WTC11 (cell line): ENCODE data around the gene NTRK2. TPM values are rescaled to one million over a fixed set of nuclear protein-coding genes. Genes with fewer than 3 reads are reported as not detected.

Source experiments
- ATAC-seq: fragments of 200-7000 bp; cut with Tn5 transposase; 2 replicates; pipeline ENCODE4 v1.10.0; 2021; ENCODE audit warnings: mild to moderate bottlenecking, moderate library complexity
- CTCF ChIA-PET: fragments of 300-600 bp; sonication (Branson Sonifier 250); formaldehyde crosslinking; loops from one replicate; lab custom pipeline; 2021; ENCODE audit warnings: antibody characterized with exemption; lab: Charles Lee
- POLR2A ChIA-PET: fragments of 350-600 bp; sonication (Branson Sonifier 250); formaldehyde crosslinking; loops from one replicate; lab custom pipeline; 2021; ENCODE audit warnings: antibody characterized with exemption; lab: Charles Lee
- DNase-seq: peaks from one replicate; pipeline ENCODE4 v3.0.0; 2021; ENCODE audit warnings: low spot score
- H3K27ac Mint-ChIP-seq: 2 replicates; pipeline ENCODE4 v1.8.0; 2021; ENCODE audit warnings: mixed read lengths
- H3K27me3 Mint-ChIP-seq: 2 replicates; pipeline ENCODE4 v1.8.0; 2021; ENCODE audit warnings: low read depth, mild to moderate bottlenecking, moderate library complexity, mixed read lengths
- H3K36me3 Mint-ChIP-seq: 2 replicates; pipeline ENCODE4 v1.8.0; 2021; ENCODE audit warnings: mixed read lengths
- H3K4me1 Mint-ChIP-seq: 2 replicates; pipeline ENCODE4 v1.8.0; 2022; ENCODE audit warnings: mixed read lengths
- H3K4me3 Mint-ChIP-seq: 2 replicates; pipeline ENCODE4 v1.8.0; 2021; ENCODE audit warnings: mild to moderate bottlenecking, moderate library complexity, mixed read lengths
- H3K9me3 Mint-ChIP-seq: 2 replicates; pipeline ENCODE4 v1.8.0; 2021; ENCODE audit warnings: mixed read lengths
- ATF1 ChIP-seq: sonication (generic); formaldehyde crosslinking; IDR thresholded peaks from 2 replicates; pipeline ENCODE4 v1.8.1; 2023; ENCODE audit warnings: mild to moderate bottlenecking, moderate library complexity, missing genetic modification reagents
- EMX1 ChIP-seq: fragments of 250-450 bp; sonication (Bioruptor Pico); IDR thresholded peaks from 2 replicates; pipeline ENCODE4 v1.8.0; 2021; ENCODE audit warnings: mild to moderate bottlenecking
- ESRRA ChIP-seq: sonication (generic); formaldehyde crosslinking; IDR thresholded peaks from 2 replicates; pipeline ENCODE4 v1.8.1; 2022; ENCODE audit warnings: mild to moderate bottlenecking, missing genetic modification reagents, borderline replicate concordance
- HMGA2 ChIP-seq: fragments of 250-450 bp; sonication (Bioruptor Pico); IDR thresholded peaks from 2 replicates; pipeline ENCODE4 v1.4.0; 2021; ENCODE audit warnings: mild to moderate bottlenecking, moderate library complexity
- NFYB ChIP-seq: sonication (generic); formaldehyde crosslinking; conservative IDR thresholded peaks from 2 replicates; pipeline ENCODE4 v1.8.0; 2022; ENCODE audit warnings: low read depth, missing genetic modification reagents
- RORB ChIP-seq: fragments of 250-450 bp; sonication (Bioruptor Pico); IDR thresholded peaks from 2 replicates; pipeline ENCODE4 v1.9.0; 2021; ENCODE audit warnings: mild to moderate bottlenecking
- ZNF219 ChIP-seq: sonication (generic); formaldehyde crosslinking; IDR thresholded peaks from 2 replicates; pipeline ENCODE4 v1.8.0; 2023; ENCODE audit warnings: missing genetic modification reagents, mild to moderate bottlenecking, borderline replicate concordance
- ZNF232 ChIP-seq: sonication (generic); formaldehyde crosslinking; IDR thresholded peaks from 2 replicates; pipeline ENCODE4 v1.8.0; 2022; ENCODE audit warnings: mild to moderate bottlenecking, missing genetic modification reagents
- ZNF396 ChIP-seq: fragments of 250-450 bp; sonication (Bioruptor Pico); IDR thresholded peaks from 2 replicates; pipeline ENCODE4 v1.8.0; 2021; ENCODE audit warnings: mild to moderate bottlenecking, moderate library complexity, borderline replicate concordance
- ZNF416 ChIP-seq: fragments of 250-450 bp; sonication (Bioruptor Pico); IDR thresholded peaks from 2 replicates; pipeline ENCODE4 v1.9.0; 2021; ENCODE audit warnings: mild to moderate bottlenecking, inconsistent platforms
- total RNA-seq: library from RNA; stranded (reverse); gene quantifications from 3 replicates; pipeline ENCODE4 v1.2.3, GENCODE V29; 2021
- TF ChIP-seq, protein P1 (sequence below): sonication (generic); formaldehyde crosslinking; IDR thresholded peaks from 2 replicates; pipeline ENCODE4 v1.8.1; 2023; ENCODE audit warnings: mild to moderate bottlenecking, missing genetic modification reagents
- TF ChIP-seq, protein P2 (sequence below): sonication (generic); formaldehyde crosslinking; IDR thresholded peaks from 2 replicates; pipeline ENCODE4 v1.8.0; 2022; ENCODE audit warnings: mild to moderate bottlenecking, missing genetic modification reagents
- TF ChIP-seq, protein P3 (sequence below): fragments of 250-450 bp; sonication (Bioruptor Pico); conservative IDR thresholded peaks from 2 replicates; pipeline ENCODE4 v1.9.0; 2021; ENCODE audit warnings: mild to moderate bottlenecking
- TF ChIP-seq, protein P4 (sequence below): sonication (generic); formaldehyde crosslinking; IDR thresholded peaks from 2 replicates; pipeline ENCODE4 v1.8.1; 2023; ENCODE audit warnings: mild to moderate bottlenecking, missing genetic modification reagents
- TF ChIP-seq, protein P5 (sequence below): sonication (generic); formaldehyde crosslinking; IDR thresholded peaks from 2 replicates; pipeline ENCODE4 v1.8.1; 2022; ENCODE audit warnings: missing genetic modification reagents, borderline replicate concordance
- TF ChIP-seq, protein P6 (sequence below): sonication (generic); formaldehyde crosslinking; IDR thresholded peaks from 2 replicates; pipeline ENCODE4 v1.8.0; 2023; ENCODE audit warnings: missing genetic modification reagents, mild to moderate bottlenecking, borderline replicate concordance
- TF ChIP-seq, protein P7 (sequence below): fragments of 250-450 bp; sonication (Bioruptor Pico); IDR thresholded peaks from 2 replicates; pipeline ENCODE4 v1.9.0; 2021; ENCODE audit warnings: mild to moderate bottlenecking
- TF ChIP-seq, protein P8 (sequence below): sonication (generic); formaldehyde crosslinking; IDR thresholded peaks from 2 replicates; pipeline ENCODE4 v1.8.1; 2023; ENCODE audit warnings: mild to moderate bottlenecking, moderate library complexity, missing genetic modification reagents
- TF ChIP-seq, protein P9 (sequence below): sonication (generic); formaldehyde crosslinking; conservative IDR thresholded peaks from 2 replicates; pipeline ENCODE4 v1.8.1; 2023; ENCODE audit warnings: mild to moderate bottlenecking, low read depth, missing genetic modification reagents, moderate library complexity

The NTRK2 gene
- total RNA-seq, 1 experiment from 2014 or later: 0.02 TPM

DNA sequence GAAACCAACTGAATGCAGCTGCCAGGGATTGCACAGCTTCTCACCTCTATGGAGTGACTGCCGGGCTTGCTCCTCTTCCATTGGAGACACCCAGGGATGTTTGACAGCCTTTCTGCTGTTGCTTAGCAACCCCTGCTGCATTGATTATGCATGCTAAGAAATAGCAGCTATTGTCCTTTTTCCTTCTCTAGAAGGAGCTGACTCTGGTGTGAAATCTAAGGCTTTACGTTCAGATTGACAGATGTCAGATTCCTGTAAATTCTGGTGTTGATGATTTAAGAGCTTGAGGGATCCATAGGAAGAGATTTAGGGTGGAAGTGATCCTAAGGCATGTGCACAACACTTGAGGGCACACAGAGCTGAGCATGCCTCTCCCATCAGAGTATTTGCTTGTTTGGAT lies 267.7 kb downstream of the NTRK2 start (continued):
- TF ChIP-seq, protein P1, sequence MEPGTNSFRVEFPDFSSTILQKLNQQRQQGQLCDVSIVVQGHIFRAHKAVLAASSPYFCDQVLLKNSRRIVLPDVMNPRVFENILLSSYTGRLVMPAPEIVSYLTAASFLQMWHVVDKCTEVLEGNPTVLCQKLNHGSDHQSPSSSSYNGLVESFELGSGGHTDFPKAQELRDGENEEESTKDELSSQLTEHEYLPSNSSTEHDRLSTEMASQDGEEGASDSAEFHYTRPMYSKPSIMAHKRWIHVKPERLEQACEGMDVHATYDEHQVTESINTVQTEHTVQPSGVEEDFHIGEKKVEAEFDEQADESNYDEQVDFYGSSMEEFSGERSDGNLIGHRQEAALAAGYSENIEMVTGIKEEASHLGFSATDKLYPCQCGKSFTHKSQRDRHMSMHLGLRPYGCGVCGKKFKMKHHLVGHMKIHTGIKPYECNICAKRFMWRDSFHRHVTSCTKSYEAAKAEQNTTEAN: no peak
- TF ChIP-seq ATF1 (CRISPR knock-in tag) (no peak), ESRRA (CRISPR knock-in tag) (no peak), RORB (CRISPR knock-in tag) (no peak), NFYB (CRISPR knock-in tag) (no peak)
- TF ChIP-seq, protein P2, sequence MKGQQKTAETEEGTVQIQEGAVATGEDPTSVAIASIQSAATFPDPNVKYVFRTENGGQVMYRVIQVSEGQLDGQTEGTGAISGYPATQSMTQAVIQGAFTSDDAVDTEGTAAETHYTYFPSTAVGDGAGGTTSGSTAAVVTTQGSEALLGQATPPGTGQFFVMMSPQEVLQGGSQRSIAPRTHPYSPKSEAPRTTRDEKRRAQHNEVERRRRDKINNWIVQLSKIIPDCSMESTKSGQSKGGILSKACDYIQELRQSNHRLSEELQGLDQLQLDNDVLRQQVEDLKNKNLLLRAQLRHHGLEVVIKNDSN: no peak
- TF ChIP-seq, all 79 proteins: peak for 0

DNA sequence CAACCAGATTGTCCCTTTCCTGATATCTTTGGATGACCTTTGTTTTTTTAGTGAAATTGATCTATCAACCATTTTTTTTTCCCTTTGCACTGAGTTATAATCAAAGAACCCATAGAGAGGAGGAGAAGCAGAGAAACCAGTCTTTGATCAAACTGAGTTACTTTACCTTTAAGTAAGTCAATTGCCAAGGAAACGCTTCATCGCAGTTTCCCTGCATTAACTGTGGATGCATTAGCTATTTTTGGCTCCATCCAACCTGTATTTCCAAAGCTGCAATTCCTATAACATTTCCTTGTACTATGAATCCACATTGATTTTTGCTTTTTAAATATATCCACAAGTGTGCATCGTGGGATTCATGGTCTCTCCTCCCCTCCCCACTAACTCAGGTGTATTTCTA lies 268.1 kb downstream of the NTRK2 start:
- H3K27me3 Mint-ChIP-seq: no peaks in the 10 kb centered on the region
- CTCF ChIA-PET: interaction anchor here (1.1 to 1.8 kb wide), 4 partner anchors 16 to 321 kb away, joined by 3 to 6 read pairs (median 4); no protein-coding TSS in a partner anchor

More for the DNA sequence above, 268.1 kb downstream of the NTRK2 start:
- Mint-ChIP-seq H3K4me1 (peaks cover 22% of the 10 kb centered on the region), H3K9me3 (peaks cover 2% of the 10 kb centered on the region; the same call in 1 of the 2 replicates), H3K27ac (no peak overlapping the region), H3K4me3 (no peak overlapping the region), H3K36me3 (no peaks in the 10 kb centered on the region)
- POLR2A ChIA-PET: no interaction called here
- TF ChIP-seq, protein P3, sequence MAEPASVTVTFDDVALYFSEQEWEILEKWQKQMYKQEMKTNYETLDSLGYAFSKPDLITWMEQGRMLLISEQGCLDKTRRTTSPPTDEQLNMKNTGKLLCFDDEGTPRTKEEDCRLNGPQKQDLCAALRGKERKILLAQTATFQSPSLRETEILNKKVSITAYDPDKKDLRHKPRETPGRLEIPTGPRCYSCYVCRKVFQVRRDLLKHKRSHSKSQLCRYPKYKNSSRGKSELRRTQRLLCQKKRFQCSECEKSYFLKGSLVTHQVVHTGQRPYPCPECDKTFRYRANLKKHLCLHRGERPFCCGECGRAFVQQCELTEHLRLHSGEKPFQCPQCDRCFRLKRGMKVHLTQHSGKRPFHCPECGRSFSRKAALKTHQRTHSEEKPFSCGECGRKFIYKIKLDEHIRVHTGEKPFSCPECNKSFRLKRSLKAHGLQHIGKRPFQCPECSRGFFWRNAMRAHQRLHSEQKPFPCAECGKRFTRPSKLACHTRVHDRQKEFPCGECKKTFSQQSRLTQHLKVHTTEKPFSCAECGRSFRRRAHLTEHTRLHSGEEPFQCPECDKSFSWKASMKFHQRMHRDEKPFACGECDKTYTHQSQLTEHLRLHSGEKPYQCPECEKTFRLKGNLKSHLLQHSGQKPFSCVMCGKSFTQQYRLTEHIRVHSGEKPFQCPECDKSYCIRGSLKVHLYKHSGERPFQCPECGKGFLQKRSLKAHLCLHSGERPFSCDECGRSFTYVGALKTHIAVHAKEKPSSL: no peak
- TF ChIP-seq, protein P4, sequence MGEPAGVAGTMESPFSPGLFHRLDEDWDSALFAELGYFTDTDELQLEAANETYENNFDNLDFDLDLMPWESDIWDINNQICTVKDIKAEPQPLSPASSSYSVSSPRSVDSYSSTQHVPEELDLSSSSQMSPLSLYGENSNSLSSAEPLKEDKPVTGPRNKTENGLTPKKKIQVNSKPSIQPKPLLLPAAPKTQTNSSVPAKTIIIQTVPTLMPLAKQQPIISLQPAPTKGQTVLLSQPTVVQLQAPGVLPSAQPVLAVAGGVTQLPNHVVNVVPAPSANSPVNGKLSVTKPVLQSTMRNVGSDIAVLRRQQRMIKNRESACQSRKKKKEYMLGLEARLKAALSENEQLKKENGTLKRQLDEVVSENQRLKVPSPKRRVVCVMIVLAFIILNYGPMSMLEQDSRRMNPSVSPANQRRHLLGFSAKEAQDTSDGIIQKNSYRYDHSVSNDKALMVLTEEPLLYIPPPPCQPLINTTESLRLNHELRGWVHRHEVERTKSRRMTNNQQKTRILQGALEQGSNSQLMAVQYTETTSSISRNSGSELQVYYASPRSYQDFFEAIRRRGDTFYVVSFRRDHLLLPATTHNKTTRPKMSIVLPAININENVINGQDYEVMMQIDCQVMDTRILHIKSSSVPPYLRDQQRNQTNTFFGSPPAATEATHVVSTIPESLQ (CRISPR knock-in tag): no peak
- TF ChIP-seq ZNF416: no peak
- TF ChIP-seq, protein P5, sequence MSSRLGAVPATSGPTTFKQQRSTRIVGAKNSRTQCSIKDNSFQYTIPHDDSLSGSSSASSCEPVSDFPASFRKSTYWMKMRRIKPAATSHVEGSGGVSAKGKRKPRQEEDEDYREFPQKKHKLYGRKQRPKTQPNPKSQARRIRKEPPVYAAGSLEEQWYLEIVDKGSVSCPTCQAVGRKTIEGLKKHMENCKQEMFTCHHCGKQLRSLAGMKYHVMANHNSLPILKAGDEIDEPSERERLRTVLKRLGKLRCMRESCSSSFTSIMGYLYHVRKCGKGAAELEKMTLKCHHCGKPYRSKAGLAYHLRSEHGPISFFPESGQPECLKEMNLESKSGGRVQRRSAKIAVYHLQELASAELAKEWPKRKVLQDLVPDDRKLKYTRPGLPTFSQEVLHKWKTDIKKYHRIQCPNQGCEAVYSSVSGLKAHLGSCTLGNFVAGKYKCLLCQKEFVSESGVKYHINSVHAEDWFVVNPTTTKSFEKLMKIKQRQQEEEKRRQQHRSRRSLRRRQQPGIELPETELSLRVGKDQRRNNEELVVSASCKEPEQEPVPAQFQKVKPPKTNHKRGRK (CRISPR knock-in tag): no peak
- TF ChIP-seq EMX1 (CRISPR knock-in tag): no peak
- TF ChIP-seq ZNF396 (CRISPR knock-in tag): no peak
- TF ChIP-seq ZNF219 (CRISPR knock-in tag): no peak
- no peak for TF ChIP-seq ZNF232 (CRISPR knock-in tag)
- TF ChIP-seq, protein P6, sequence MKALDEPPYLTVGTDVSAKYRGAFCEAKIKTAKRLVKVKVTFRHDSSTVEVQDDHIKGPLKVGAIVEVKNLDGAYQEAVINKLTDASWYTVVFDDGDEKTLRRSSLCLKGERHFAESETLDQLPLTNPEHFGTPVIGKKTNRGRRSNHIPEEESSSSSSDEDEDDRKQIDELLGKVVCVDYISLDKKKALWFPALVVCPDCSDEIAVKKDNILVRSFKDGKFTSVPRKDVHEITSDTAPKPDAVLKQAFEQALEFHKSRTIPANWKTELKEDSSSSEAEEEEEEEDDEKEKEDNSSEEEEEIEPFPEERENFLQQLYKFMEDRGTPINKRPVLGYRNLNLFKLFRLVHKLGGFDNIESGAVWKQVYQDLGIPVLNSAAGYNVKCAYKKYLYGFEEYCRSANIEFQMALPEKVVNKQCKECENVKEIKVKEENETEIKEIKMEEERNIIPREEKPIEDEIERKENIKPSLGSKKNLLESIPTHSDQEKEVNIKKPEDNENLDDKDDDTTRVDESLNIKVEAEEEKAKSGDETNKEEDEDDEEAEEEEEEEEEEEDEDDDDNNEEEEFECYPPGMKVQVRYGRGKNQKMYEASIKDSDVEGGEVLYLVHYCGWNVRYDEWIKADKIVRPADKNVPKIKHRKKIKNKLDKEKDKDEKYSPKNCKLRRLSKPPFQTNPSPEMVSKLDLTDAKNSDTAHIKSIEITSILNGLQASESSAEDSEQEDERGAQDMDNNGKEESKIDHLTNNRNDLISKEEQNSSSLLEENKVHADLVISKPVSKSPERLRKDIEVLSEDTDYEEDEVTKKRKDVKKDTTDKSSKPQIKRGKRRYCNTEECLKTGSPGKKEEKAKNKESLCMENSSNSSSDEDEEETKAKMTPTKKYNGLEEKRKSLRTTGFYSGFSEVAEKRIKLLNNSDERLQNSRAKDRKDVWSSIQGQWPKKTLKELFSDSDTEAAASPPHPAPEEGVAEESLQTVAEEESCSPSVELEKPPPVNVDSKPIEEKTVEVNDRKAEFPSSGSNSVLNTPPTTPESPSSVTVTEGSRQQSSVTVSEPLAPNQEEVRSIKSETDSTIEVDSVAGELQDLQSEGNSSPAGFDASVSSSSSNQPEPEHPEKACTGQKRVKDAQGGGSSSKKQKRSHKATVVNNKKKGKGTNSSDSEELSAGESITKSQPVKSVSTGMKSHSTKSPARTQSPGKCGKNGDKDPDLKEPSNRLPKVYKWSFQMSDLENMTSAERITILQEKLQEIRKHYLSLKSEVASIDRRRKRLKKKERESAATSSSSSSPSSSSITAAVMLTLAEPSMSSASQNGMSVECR (CRISPR knock-in tag): no peak
- TF ChIP-seq, protein P7, sequence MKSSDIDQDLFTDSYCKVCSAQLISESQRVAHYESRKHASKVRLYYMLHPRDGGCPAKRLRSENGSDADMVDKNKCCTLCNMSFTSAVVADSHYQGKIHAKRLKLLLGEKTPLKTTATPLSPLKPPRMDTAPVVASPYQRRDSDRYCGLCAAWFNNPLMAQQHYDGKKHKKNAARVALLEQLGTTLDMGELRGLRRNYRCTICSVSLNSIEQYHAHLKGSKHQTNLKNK (CRISPR knock-in tag): no peak
- TF ChIP-seq, protein P8, sequence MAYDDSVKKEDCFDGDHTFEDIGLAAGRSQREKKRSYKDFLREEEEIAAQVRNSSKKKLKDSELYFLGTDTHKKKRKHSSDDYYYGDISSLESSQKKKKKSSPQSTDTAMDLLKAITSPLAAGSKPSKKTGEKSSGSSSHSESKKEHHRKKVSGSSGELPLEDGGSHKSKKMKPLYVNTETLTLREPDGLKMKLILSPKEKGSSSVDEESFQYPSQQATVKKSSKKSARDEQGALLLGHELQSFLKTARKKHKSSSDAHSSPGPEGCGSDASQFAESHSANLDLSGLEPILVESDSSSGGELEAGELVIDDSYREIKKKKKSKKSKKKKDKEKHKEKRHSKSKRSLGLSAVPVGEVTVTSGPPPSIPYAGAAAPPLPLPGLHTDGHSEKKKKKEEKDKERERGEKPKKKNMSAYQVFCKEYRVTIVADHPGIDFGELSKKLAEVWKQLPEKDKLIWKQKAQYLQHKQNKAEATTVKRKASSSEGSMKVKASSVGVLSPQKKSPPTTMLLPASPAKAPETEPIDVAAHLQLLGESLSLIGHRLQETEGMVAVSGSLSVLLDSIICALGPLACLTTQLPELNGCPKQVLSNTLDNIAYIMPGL: no peak
- TF ChIP-seq ESRRA (CRISPR knock-in tag): no peak
- TF ChIP-seq, protein P9, sequence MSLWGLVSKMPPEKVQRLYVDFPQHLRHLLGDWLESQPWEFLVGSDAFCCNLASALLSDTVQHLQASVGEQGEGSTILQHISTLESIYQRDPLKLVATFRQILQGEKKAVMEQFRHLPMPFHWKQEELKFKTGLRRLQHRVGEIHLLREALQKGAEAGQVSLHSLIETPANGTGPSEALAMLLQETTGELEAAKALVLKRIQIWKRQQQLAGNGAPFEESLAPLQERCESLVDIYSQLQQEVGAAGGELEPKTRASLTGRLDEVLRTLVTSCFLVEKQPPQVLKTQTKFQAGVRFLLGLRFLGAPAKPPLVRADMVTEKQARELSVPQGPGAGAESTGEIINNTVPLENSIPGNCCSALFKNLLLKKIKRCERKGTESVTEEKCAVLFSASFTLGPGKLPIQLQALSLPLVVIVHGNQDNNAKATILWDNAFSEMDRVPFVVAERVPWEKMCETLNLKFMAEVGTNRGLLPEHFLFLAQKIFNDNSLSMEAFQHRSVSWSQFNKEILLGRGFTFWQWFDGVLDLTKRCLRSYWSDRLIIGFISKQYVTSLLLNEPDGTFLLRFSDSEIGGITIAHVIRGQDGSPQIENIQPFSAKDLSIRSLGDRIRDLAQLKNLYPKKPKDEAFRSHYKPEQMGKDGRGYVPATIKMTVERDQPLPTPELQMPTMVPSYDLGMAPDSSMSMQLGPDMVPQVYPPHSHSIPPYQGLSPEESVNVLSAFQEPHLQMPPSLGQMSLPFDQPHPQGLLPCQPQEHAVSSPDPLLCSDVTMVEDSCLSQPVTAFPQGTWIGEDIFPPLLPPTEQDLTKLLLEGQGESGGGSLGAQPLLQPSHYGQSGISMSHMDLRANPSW: no peak
- no peak for TF ChIP-seq HMGA2 (CRISPR knock-in tag)
- DNase-seq (no peak), ATAC-seq (no peak)
